H1 (cell line): ENCODE measurements around the gene PLOD1. TPM values are rescaled to one million over a fixed set of nuclear protein-coding genes. Genes with fewer than 3 reads are reported as not detected.

Experiments used
- CBX5 ChIP-seq: fragments of 300-800, 300-1000 bp; sonication (generic); IDR thresholded peaks from 2 replicates; pipeline ENCODE4 v1.7.1; 2016; ENCODE audit warnings: antibody characterized with exemption, low read length, low read depth
- CEBPB ChIP-seq: IDR thresholded peaks from 2 replicates; pipeline ENCODE4 v1.6.1; 2012; ENCODE audit warnings: low read depth, low read length
- CHD1 ChIP-seq: IDR thresholded peaks from 2 replicates; pipeline ENCODE4 v1.6.1; 2012; ENCODE audit warnings: low read depth, low read length, improper control_type of control experiment
- JUND ChIP-seq: IDR thresholded peaks from 2 replicates; pipeline ENCODE4 v1.6.1; 2011; ENCODE audit warnings: mild to moderate bottlenecking, improper control_type of control experiment, low read length
- KDM5A ChIP-seq: fragments of 200-600 bp; IDR thresholded peaks from 2 replicates; pipeline ENCODE4 v1.7.1; 2012; ENCODE audit warnings: mild to moderate bottlenecking, low read length, inconsistent platforms, mixed read lengths
- MAFK ChIP-seq: IDR thresholded peaks from 2 replicates; pipeline ENCODE4 v1.6.1; 2012; ENCODE audit warnings: low read depth, mild to moderate bottlenecking, improper control_type of control experiment, low read length
- POLR2A ChIP-seq, 2 experiments: IDR thresholded peaks; 1 replicate in 1 of 2; 2 replicates in 1 of 2; pipeline ENCODE4 v1.6.1; 2011; ENCODE audit warnings: low read depth in 2 of 2, low read length in 2 of 2, mild to moderate bottlenecking in 2 of 2; ENCODE audit errors: control extremely low read depth in 1 of 2
- RAD21 ChIP-seq, 2 experiments: IDR thresholded peaks in 1 of 2; conservative IDR thresholded peaks in 1 of 2; 2 replicates each; pipeline ENCODE4 v1.6.1; 2011; ENCODE audit warnings: low read depth in 2 of 2, low read length in 2 of 2, improper control_type of control experiment in 1 of 2, inconsistent platforms in 1 of 2, mild to moderate bottlenecking in 1 of 2, moderate library complexity in 1 of 2
- RXRA ChIP-seq: IDR thresholded peaks from 2 replicates; pipeline ENCODE4 v1.6.1; 2011; ENCODE audit warnings: low read depth, mild to moderate bottlenecking, low read length, moderate library complexity; ENCODE audit not compliant: insufficient read depth
- SAP30 ChIP-seq: fragments of 300-600 bp; sonication (generic); IDR thresholded peaks from 2 replicates; pipeline ENCODE4 v1.7.1; 2012; ENCODE audit warnings: low read length, moderate library complexity, mild to moderate bottlenecking, inconsistent platforms; ENCODE audit not compliant: insufficient read depth, insufficient replicate concordance
- SRF ChIP-seq: IDR thresholded peaks from 2 replicates; pipeline ENCODE4 v1.6.1; 2011; ENCODE audit warnings: mild to moderate bottlenecking, low read depth, low read length, moderate library complexity
- SUZ12 ChIP-seq: fragments of 200-600 bp; sonication (generic); IDR thresholded peaks from 2 replicates; pipeline ENCODE4 v1.6.1; 2012; ENCODE audit warnings: mild to moderate bottlenecking, inconsistent platforms, low read length, moderate library complexity, mixed read lengths
- TAF7 ChIP-seq: optimal IDR thresholded peaks from 2 replicates; pipeline ENCODE3; 2011; ENCODE audit warnings: low read depth, mild to moderate bottlenecking, inconsistent platforms, low read length, moderate library complexity, borderline replicate concordance
- polyA plus RNA-seq, 7 experiments: library from polyadenylated mRNA; depleted of rRNA in 3 of 7; stranded (reverse) in 5 of 7; unstranded in 2 of 7; fragments of >200 nt in 5 of 7; fragments of 200-250 nt in 2 of 7; gene quantifications; 1 replicate in 5 of 7; 2 replicates in 1 of 7; 4 replicates in 1 of 7; pipeline versions ENCODE4 v1.2.1 to v1.2.3, GENCODE V29; 2011 to 2013; ENCODE audit warnings: missing spikeins in 2 of 7, mixed read lengths in 2 of 7
- total RNA-seq: library from RNA; stranded (reverse); fragmentation: NEBNext Ultra II Directional; extraction: Animal tissue kit (Norgen Biotek cat#: 25700); gene quantifications from 2 replicates; pipeline ENCODE4 v1.2.1, GENCODE V29; 2021
- TF ChIP-seq, protein P1 (sequence below), 3 experiments: IDR thresholded peaks; 1 replicate in 2 of 3; 2 replicates in 1 of 3; pipeline versions ENCODE4 v1.5.1 to v1.6.1; 2011; ENCODE audit warnings: low read length in 3 of 3, mild to moderate bottlenecking in 3 of 3, inconsistent platforms in 2 of 3, low read depth in 1 of 3, moderate library complexity in 1 of 3; ENCODE audit not compliant: insufficient read depth in 1 of 3; ENCODE audit errors: control extremely low read depth in 1 of 3

Gene PLOD1
- total and polyA plus RNA-seq, 2 of the 8 experiments (the other 6 are each of a cell fraction or from before 2014, with no cell fraction given) = 44.9 to 51.8 TPM

- TF ChIP-seq MAFK (no peak), SAP30 (no peak), RXRA (no peak), KDM5A (no peak), SRF (no peak), CHD1 (no peak), CEBPB (peak; percentile 52; the same call in 1 of the 2 replicates), CBX5 (no peak), SUZ12 (no peak), JUND (no peak), RAD21 (IDR thresholded peaks at IDR 0.05 in 1 of 2, conservative IDR thresholded peaks at IDR 0.05 in 1 of 2; ENCODE audit: low read depth in 2 of 2, low read length in 2 of 2) (peak; percentile 51 to 64), TAF7 (peak; percentile 41), POLR2A (IDR thresholded peaks at IDR 0.05; ENCODE audit: control extremely low read depth in 1 of 2, low read depth in 2 of 2, low read length in 2 of 2) (no peak)
- TF ChIP-seq, protein P1, sequence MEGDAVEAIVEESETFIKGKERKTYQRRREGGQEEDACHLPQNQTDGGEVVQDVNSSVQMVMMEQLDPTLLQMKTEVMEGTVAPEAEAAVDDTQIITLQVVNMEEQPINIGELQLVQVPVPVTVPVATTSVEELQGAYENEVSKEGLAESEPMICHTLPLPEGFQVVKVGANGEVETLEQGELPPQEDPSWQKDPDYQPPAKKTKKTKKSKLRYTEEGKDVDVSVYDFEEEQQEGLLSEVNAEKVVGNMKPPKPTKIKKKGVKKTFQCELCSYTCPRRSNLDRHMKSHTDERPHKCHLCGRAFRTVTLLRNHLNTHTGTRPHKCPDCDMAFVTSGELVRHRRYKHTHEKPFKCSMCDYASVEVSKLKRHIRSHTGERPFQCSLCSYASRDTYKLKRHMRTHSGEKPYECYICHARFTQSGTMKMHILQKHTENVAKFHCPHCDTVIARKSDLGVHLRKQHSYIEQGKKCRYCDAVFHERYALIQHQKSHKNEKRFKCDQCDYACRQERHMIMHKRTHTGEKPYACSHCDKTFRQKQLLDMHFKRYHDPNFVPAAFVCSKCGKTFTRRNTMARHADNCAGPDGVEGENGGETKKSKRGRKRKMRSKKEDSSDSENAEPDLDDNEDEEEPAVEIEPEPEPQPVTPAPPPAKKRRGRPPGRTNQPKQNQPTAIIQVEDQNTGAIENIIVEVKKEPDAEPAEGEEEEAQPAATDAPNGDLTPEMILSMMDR (IDR thresholded peaks at IDR 0.05; ENCODE audit: control extremely low read depth in 1 of 3, insufficient read depth in 1 of 3, low read depth in 1 of 3, low read length in 3 of 3) = peak; percentile 30 to 79 (median 74)
- TF ChIP-seq, all 59 proteins: peak for 5
These were observed 66.9 kb downstream of the PLOD1 start (continued) for GRCh38 chr1:12001249-12001917.
